DMS153 (cell line): Measurements from ENCODE around the gene STARD13.

Source experiments
- DNase-seq: peaks from one replicate; lab custom pipeline; 2025; lab: John Stamatoyannopoulos, UW

STARD13 gene

GRCh38 chr13:33197541-33197971 lies 88.0 kb downstream of the STARD13 start:
- no peak for DNase-seq

GRCh38 chr13:33196767-33197166 lies 88.8 kb downstream of the STARD13 start:
- DNase-seq: no peak

GRCh38 chr13:33195693-33196464 lies 89.7 kb downstream of the STARD13 start:
- DNase-seq: no peak

- DNase-seq: peak; percentile 63
These were observed 90.5 kb downstream of the STARD13 start for GRCh38 chr13:33194820-33195692.

GRCh38 chr13:33193428-33193974 lies 92.1 kb downstream of the STARD13 start:
- no peak for DNase-seq

- DNase-seq: no peak
These were observed 93.9 kb downstream of the STARD13 start for GRCh38 chr13:33191425-33192210.

GRCh38 chr13:33189470-33189869 lies 96.1 kb downstream of the STARD13 start:
- no peak for DNase-seq

GRCh38 chr13:33188093-33188882 lies 97.3 kb downstream of the STARD13 start:
- no peak for DNase-seq

GRCh38 chr13:33186861-33187291 lies 98.7 kb downstream of the STARD13 start:
- DNase-seq: no peak

- DNase-seq: no peak
These were observed 99.7 kb downstream of the STARD13 start for GRCh38 chr13:33185853-33186252.

GRCh38 chr13:33184530-33184929 lies 101.0 kb downstream of the STARD13 start:
- DNase-seq: no peak

GRCh38 chr13:33184112-33184490 lies 101.5 kb downstream of the STARD13 start:
- DNase-seq: no peak

- DNase-seq: no peak
These were observed 102.0 kb downstream of the STARD13 start for GRCh38 chr13:33183431-33184111.

GRCh38 chr13:33182729-33183128 lies 102.8 kb downstream of the STARD13 start:
- no peak for DNase-seq

GRCh38 chr13:33181264-33181663 lies 104.3 kb downstream of the STARD13 start:
- DNase-seq: no peak

- no peak for DNase-seq
These were observed 105.3 kb downstream of the STARD13 start for GRCh38 chr13:33180122-33180804.

- no peak for DNase-seq
These were observed 106.1 kb downstream of the STARD13 start for GRCh38 chr13:33179463-33179862.

- DNase-seq: no peak
These were observed 107.2 kb downstream of the STARD13 start for GRCh38 chr13:33178209-33178840.
